H1 (cell line): ENCODE measurements around the gene LNPEP. TPM values are rescaled to one million over a fixed set of nuclear protein-coding genes. Genes with fewer than 3 reads are reported as not detected.

Source experiments
- CTCF ChIA-PET: fragments of 300-600 bp; sonication (Branson Sonifier 250); formaldehyde crosslinking; loops from one replicate; lab custom pipeline; 2021; ENCODE audit not compliant: partially characterized antibody; lab: Charles Lee
- POLR2A ChIA-PET: fragments of 300-600 bp; sonication (Branson Sonifier 250); formaldehyde crosslinking; loops from one replicate; lab custom pipeline; 2021; ENCODE audit warnings: inconsistent platforms; ENCODE audit not compliant: partially characterized antibody; lab: Charles Lee
- DNase-seq, 2 experiments: peaks; one replicate each; pipeline versions ENCODE4 v3.0.0 to v3.0.0-alpha.2; 2010 to 2022; ENCODE audit warnings: low spot score in 2 of 2, low read depth in 1 of 2, mixed read lengths in 1 of 2
- FAIRE-seq: peaks from 2 replicates; lab custom pipeline; 2011; peaks lifted over from hg19 to GRCh38; lab: Jason Lieb, UNC
- H2AFZ ChIP-seq: 2 replicates; pipeline ENCODE4 v1.8.1; 2012; ENCODE audit warnings: low read length, inconsistent platforms
- H2AK5ac ChIP-seq: 2 replicates; pipeline ENCODE4 v1.6.1; 2013; ENCODE audit warnings: low read depth, low read length
- H2BK120ac ChIP-seq: replicated peaks from 2 replicates; pipeline ENCODE3; 2013; ENCODE audit warnings: low read depth, low read length, inconsistent platforms
- H2BK12ac ChIP-seq: 2 replicates; pipeline ENCODE4 v1.6.1; 2013; ENCODE audit warnings: low read depth, low read length
- H2BK15ac ChIP-seq: 2 replicates; pipeline ENCODE4 v1.6.1; 2013; ENCODE audit warnings: low read length
- H2BK20ac ChIP-seq: 2 replicates; pipeline ENCODE4 v1.6.1; 2013; ENCODE audit warnings: low read length
- H2BK5ac ChIP-seq: 2 replicates; pipeline ENCODE4 v1.6.1; 2013; ENCODE audit warnings: low read depth, low read length
- H3K14ac ChIP-seq: 2 replicates; pipeline ENCODE4 v1.6.1; 2013; ENCODE audit warnings: inconsistent platforms; ENCODE audit not compliant: insufficient read length
- H3K18ac ChIP-seq: 2 replicates; pipeline ENCODE4 v1.6.1; 2013; ENCODE audit warnings: low read length; ENCODE audit errors: extremely low read depth
- H3K23ac ChIP-seq: 2 replicates; pipeline ENCODE4 v1.6.1; 2013; ENCODE audit warnings: inconsistent platforms; ENCODE audit not compliant: insufficient read length
- H3K23me2 ChIP-seq: 2 replicates; pipeline ENCODE4 v1.6.1; 2013; ENCODE audit warnings: low read depth, low read length
- H3K27ac ChIP-seq: 2 replicates; pipeline ENCODE4 v1.6.1; 2011; ENCODE audit warnings: low read depth, low read length, inconsistent platforms
- H3K27me3 ChIP-seq, 4 experiments: replicated peaks in 1 of 4; 1 replicate in 1 of 4; 2 replicates in 3 of 4; pipeline versions ENCODE4 v1.6.1 to v1.8.1; 2011 to 2013; ENCODE audit warnings: low read length in 3 of 4, mild to moderate bottlenecking in 3 of 4, inconsistent platforms in 2 of 4, mixed read lengths in 2 of 4, moderate library complexity in 1 of 4; ENCODE audit not compliant: control insufficient read depth in 3 of 4, insufficient read depth in 3 of 4; ENCODE audit errors: extremely low read depth in 1 of 4
- H3K36me3 ChIP-seq, 4 experiments: 2 replicates each; pipeline versions ENCODE4 v1.6.1 to v1.8.1; 2011 to 2013; ENCODE audit warnings: mild to moderate bottlenecking in 4 of 4, low read length in 3 of 4, moderate library complexity in 2 of 4, control low read depth in 1 of 4, inconsistent platforms in 1 of 4; ENCODE audit not compliant: insufficient read depth in 4 of 4, control insufficient read depth in 2 of 4
- H3K4ac ChIP-seq: replicated peaks from 2 replicates; pipeline ENCODE3; 2013; ENCODE audit warnings: low read length, low read depth, mixed read lengths, inconsistent platforms; ENCODE audit not compliant: insufficient read length
- H3K4me1 ChIP-seq, 4 experiments: replicated peaks in 1 of 4; 1 replicate in 1 of 4; 2 replicates in 3 of 4; pipeline versions ENCODE4 v1.6.1 to v1.8.1; 2011 to 2013; ENCODE audit warnings: low read length in 3 of 4, inconsistent platforms in 2 of 4, mixed read lengths in 1 of 4; ENCODE audit not compliant: insufficient read depth in 4 of 4, control insufficient read depth in 3 of 4
- H3K4me2 ChIP-seq, 2 experiments: 2 replicates each; pipeline versions ENCODE4 v1.6.1 to v1.8.1; 2011 to 2013; ENCODE audit warnings: low read depth in 2 of 2, low read length in 2 of 2, control low read depth in 1 of 2, inconsistent platforms in 1 of 2, mild to moderate bottlenecking in 1 of 2; ENCODE audit not compliant: insufficient read depth in 1 of 2
- H3K4me3 ChIP-seq, 4 experiments: fragments of 200-600, 300-600 bp in 1 of 4; sonication (generic), shearing (Covaris generic), sonication (Bioruptor Twin) in 1 of 4; 2 replicates each; pipeline versions ENCODE4 v1.5.1 to v1.8.1; 2011 to 2016; ENCODE audit warnings: low read length in 4 of 4, low read depth in 3 of 4, control low read depth in 2 of 4, inconsistent platforms in 2 of 4, mild to moderate bottlenecking in 2 of 4, mixed read lengths in 1 of 4, moderate library complexity in 1 of 4; ENCODE audit not compliant: insufficient read depth in 2 of 4; ENCODE audit errors: extremely low read depth in 1 of 4
- H3K56ac ChIP-seq: replicated peaks from 2 replicates; pipeline ENCODE3; 2013; ENCODE audit warnings: low read depth, mild to moderate bottlenecking, mixed read lengths, low read length, inconsistent platforms; ENCODE audit not compliant: insufficient read length
- H3K79me1 ChIP-seq: 2 replicates; pipeline ENCODE4 v1.6.1; 2013; ENCODE audit warnings: low read depth, low read length, control low read depth
- H3K79me2 ChIP-seq, 2 experiments: 2 replicates each; pipeline versions ENCODE4 v1.6.1 to v1.8.1; 2012 to 2013; ENCODE audit warnings: low read length in 2 of 2, mild to moderate bottlenecking in 2 of 2, inconsistent platforms in 1 of 2; ENCODE audit not compliant: insufficient read depth in 2 of 2, control insufficient read depth in 1 of 2
- H3K9ac ChIP-seq, 4 experiments: replicated peaks in 1 of 4; 1 replicate in 1 of 4; 2 replicates in 3 of 4; pipeline versions ENCODE4 v1.6.1 to v1.8.1; 2011 to 2013; ENCODE audit warnings: low read depth in 3 of 4, low read length in 3 of 4, control low read depth in 2 of 4, mild to moderate bottlenecking in 2 of 4, moderate library complexity in 2 of 4, inconsistent platforms in 1 of 4; ENCODE audit errors: extremely low read depth in 1 of 4
- H3K9me3 ChIP-seq, 2 experiments: 2 replicates each; pipeline versions ENCODE4 v1.6.1 to v1.8.1; 2012 to 2013; ENCODE audit warnings: mild to moderate bottlenecking in 2 of 2, moderate library complexity in 2 of 2, control low read depth in 1 of 2, inconsistent platforms in 1 of 2, low read depth in 1 of 2, low read length in 1 of 2, mixed read lengths in 1 of 2; ENCODE audit not compliant: insufficient read depth in 2 of 2
- H4K20me1 ChIP-seq, 2 experiments: replicated peaks in 1 of 2; 2 replicates each; pipeline versions ENCODE3 to v1.8.1; 2011 to 2013; ENCODE audit warnings: inconsistent platforms in 2 of 2, low read length in 2 of 2, mild to moderate bottlenecking in 1 of 2; ENCODE audit not compliant: insufficient read depth in 2 of 2, control insufficient read depth in 1 of 2
- H4K5ac ChIP-seq: 2 replicates; pipeline ENCODE4 v1.6.1; 2013; ENCODE audit warnings: low read length, low read depth, mixed read lengths, inconsistent platforms; ENCODE audit not compliant: insufficient read length
- H4K8ac ChIP-seq: 2 replicates; pipeline ENCODE4 v1.8.0; 2013; ENCODE audit warnings: mild to moderate bottlenecking, moderate library complexity, low read length, inconsistent platforms; ENCODE audit not compliant: insufficient read depth; ENCODE audit errors: extremely low read depth
- H4K91ac ChIP-seq: replicated peaks from 2 replicates; pipeline ENCODE3; 2013; ENCODE audit warnings: low read length, mixed read lengths, inconsistent platforms; ENCODE audit not compliant: insufficient read length
- E2F6 ChIP-seq: IDR thresholded peaks from 2 replicates; pipeline ENCODE4 v1.6.1; 2012; ENCODE audit warnings: inconsistent platforms
- HDAC6 ChIP-seq: IDR thresholded peaks from one replicate; pipeline ENCODE4 v1.7.1; 2012; ENCODE audit warnings: low read depth, mild to moderate bottlenecking, inconsistent platforms, low read length, moderate library complexity
- MAFK ChIP-seq: IDR thresholded peaks from 2 replicates; pipeline ENCODE4 v1.6.1; 2012; ENCODE audit warnings: low read depth, mild to moderate bottlenecking, improper control_type of control experiment, low read length
- PHF8 ChIP-seq: fragments of 200-600 bp; sonication (generic); conservative IDR thresholded peaks from 2 replicates; pipeline ENCODE4 v1.7.1; 2012; ENCODE audit warnings: low read depth, mild to moderate bottlenecking, inconsistent platforms, low read length, moderate library complexity
- SIN3A ChIP-seq, 2 experiments: IDR thresholded peaks in 1 of 2; conservative IDR thresholded peaks in 1 of 2; 2 replicates each; pipeline ENCODE4 v1.6.1; 2011 to 2012; ENCODE audit warnings: low read length in 2 of 2, improper control_type of control experiment in 1 of 2, low read depth in 1 of 2, mild to moderate bottlenecking in 1 of 2
- SIX5 ChIP-seq: IDR thresholded peaks from 2 replicates; pipeline ENCODE4 v1.6.1; 2011; ENCODE audit warnings: mild to moderate bottlenecking, low read depth, low read length
- USF2 ChIP-seq: IDR thresholded peaks from 2 replicates; pipeline ENCODE4 v1.6.1; 2011; ENCODE audit warnings: low read length, improper control_type of control experiment
- WGBS, 2 experiments: shearing (Covaris generic) in 1 of 2; methylation state at CpG; one replicate each; pipeline versions ENCODE4 v1.1.6 to v1.1.7; 2013 to 2015; ENCODE audit warnings: low lambda C conversion rate in 2 of 2, mixed read lengths in 2 of 2, inconsistent platforms in 1 of 2, low coverage in 1 of 2, missing lambda C conversion rate in 1 of 2; ENCODE audit not compliant: insufficient replicate concordance in 2 of 2, insufficient coverage in 1 of 2, insufficient read length in 1 of 2; ENCODE audit errors: extremely low coverage in 1 of 2, missing lambda C conversion rate in 1 of 2; 5-methylcytosine and 5-hydroxymethylcytosine counted together
- polyA plus RNA-seq, 7 experiments: library from polyadenylated mRNA; depleted of rRNA in 3 of 7; stranded (reverse) in 5 of 7; unstranded in 2 of 7; fragments of >200 nt in 5 of 7; fragments of 200-250 nt in 2 of 7; gene quantifications; 1 replicate in 5 of 7; 2 replicates in 1 of 7; 4 replicates in 1 of 7; pipeline versions ENCODE4 v1.2.1 to v1.2.3, GENCODE V29; 2011 to 2013; ENCODE audit warnings: missing spikeins in 2 of 7, mixed read lengths in 2 of 7
- total RNA-seq: library from RNA; stranded (reverse); fragmentation: NEBNext Ultra II Directional; extraction: Animal tissue kit (Norgen Biotek cat#: 25700); gene quantifications from 2 replicates; pipeline ENCODE4 v1.2.1, GENCODE V29; 2021

LNPEP gene
- total and polyA plus RNA-seq, 2 of the 8 experiments (the other 6 are each of a cell fraction or from before 2014, with no cell fraction given): 1.8 to 4.5 TPM

GRCh38 chr5:96943799-96944198, 7.9 kb downstream of the LNPEP start:
- H3K4me2 ChIP-seq: no peak overlapping the region
- CTCF ChIA-PET: interaction anchor here (0.7 kb wide), 1 partner anchor 256 kb away, joined by 3 read pairs; no protein-coding TSS in a partner anchor
- H2BK12ac ChIP-seq: no peak overlapping the region
- no peak overlapping the region for H4K91ac ChIP-seq
- no peaks in the 10 kb centered on the region for H4K20me1 ChIP-seq
- FAIRE-seq (no peak), DNase-seq (no peak)
- no peaks in the 10 kb centered on the region for H3K23me2 ChIP-seq
- no peak overlapping the region for H3K14ac ChIP-seq
- 92% methylated on average over 1 of the region's 1 CpG; no CpG with 5 or more reads in 1 of the 2 experiments for WGBS, 2 experiments
- no peaks in the 10 kb centered on the region; the same call in 1 of the 2 replicates for H3K79me1 ChIP-seq
- H3K27ac ChIP-seq: no peak overlapping the region
- H3K4ac ChIP-seq: no peak overlapping the region
- H3K27me3 ChIP-seq: no peaks in the 10 kb centered on the region
- peaks cover 0 to 3% (median 0%) of the 10 kb centered on the region in 4 experiments; a peak in 1 of 7 replicates for H3K4me1 ChIP-seq
- H2BK20ac ChIP-seq: no peak overlapping the region
- H2AFZ ChIP-seq: no peak overlapping the region
- no peak overlapping the region for H2BK120ac ChIP-seq
- no peak overlapping the region for H3K23ac ChIP-seq
- H4K8ac ChIP-seq: no peak overlapping the region
- no peak overlapping the region for H3K18ac ChIP-seq
- peak overlapping the region; percentile 71; the same call in 1 of the 2 replicates for H2AK5ac ChIP-seq
- no peaks in the 10 kb centered on the region for H3K36me3 ChIP-seq
- H3K4me3 ChIP-seq: no peak overlapping the region
- POLR2A ChIA-PET: no interaction called here
- H2BK5ac ChIP-seq: no peak overlapping the region
- no peak overlapping the region for H2BK15ac ChIP-seq
- no peaks in the 10 kb centered on the region for H3K9me3 ChIP-seq
- H3K79me2 ChIP-seq: no peaks in the 10 kb centered on the region
- H3K56ac ChIP-seq: no peak overlapping the region
- no peak overlapping the region for H4K5ac ChIP-seq
- H3K9ac ChIP-seq: no peak overlapping the region
- TF ChIP-seq E2F6 (no peak), PHF8 (no peak), MAFK (no peak), SIX5 (no peak), HDAC6 (no peak), SIN3A (conservative IDR thresholded peaks at IDR 0.05 in 1 of 2, IDR thresholded peaks at IDR 0.05 in 1 of 2; ENCODE audit: low read depth in 1 of 2, low read length in 2 of 2) (no peak), USF2 (no peak)
